Upper lobe of right lung (tissue), 1 donor: ENCODE data around the gene NBEA. TPM values are rescaled to one million over a fixed set of nuclear protein-coding genes. Genes with fewer than 3 reads are reported as not detected.
A peak's percentile ranks its signal among the peaks of the same experiment; 100 is the strongest.

Experiments used
- ATAC-seq: fragments of 200-7000 bp; cut with Tn5 transposase; one replicate; pipeline ENCODE4 v1.9.1; 2020; ENCODE audit warnings: mild to moderate bottlenecking, moderate library complexity
- DNase-seq: peaks from one replicate; pipeline ENCODE4 v3.0.0-alpha.2; 2020
- H3K27ac ChIP-seq: fragments of 200-600 bp; one replicate; pipeline ENCODE4 v1.8.0; 2022
- H3K27me3 ChIP-seq: fragments of 200-600 bp; one replicate; pipeline ENCODE4 v1.8.0; 2022; ENCODE audit warnings: mild to moderate bottlenecking
- H3K36me3 ChIP-seq: fragments of 200-600 bp; one replicate; pipeline ENCODE4 v1.8.0; 2022
- H3K4me1 ChIP-seq: fragments of 200-600 bp; one replicate; pipeline ENCODE4 v1.8.0; 2022
- H3K4me3 ChIP-seq: fragments of 200-600 bp; one replicate; pipeline ENCODE4 v1.8.0; 2022; ENCODE audit warnings: mild to moderate bottlenecking
- H3K9me3 ChIP-seq: fragments of 200-600 bp; one replicate; pipeline ENCODE4 v1.8.0; 2022
- CTCF ChIP-seq: fragments of 200-600 bp; IDR thresholded peaks from one replicate; pipeline ENCODE4 v1.8.0; 2022; ENCODE audit warnings: antibody characterized with exemption
- intact Hi-C: fragments of 100-400 bp; cut with DNase I; formaldehyde crosslinking; loops from one replicate; pipeline ENCODE4 v1.11.0; 2022
- total RNA-seq: library from RNA; stranded (reverse); fragmentation: NEBNext Ultra II Directional; extraction: Animal tissue kit (Norgen Biotek cat#: 25700); gene quantifications from one replicate; pipeline ENCODE4 v1.2.1, GENCODE V29; 2021
- donor health status: DM: no; HTN: yes; CAD: no; lungs with severe emphysema.

Gene NBEA
- total RNA-seq, 1 donor from 2014 or later, result 5.6 TPM

- no peaks in the 10 kb centered on the region for H3K4me1 ChIP-seq
- H3K9me3 ChIP-seq, result no peaks in the 10 kb centered on the region
- H3K4me3 ChIP-seq, result no peak overlapping the region
- no peak for TF ChIP-seq CTCF
- ATAC-seq (peak; percentile 27), DNase-seq (no peak)
- H3K27ac ChIP-seq, result no peak overlapping the region
- no peaks in the 10 kb centered on the region for H3K27me3 ChIP-seq
- H3K36me3 ChIP-seq, result no peaks in the 10 kb centered on the region
- intact Hi-C loops, result no loop called here
Measured at GRCh38 chr13:35144166-35144890, 202.3 kb downstream of the NBEA start.

- intact Hi-C loops, result no loop called here
- no peak for TF ChIP-seq CTCF
- Histone ChIP-seq H3K9me3 (no peaks in the 10 kb centered on the region), H3K27ac (no peak overlapping the region), H3K27me3 (no peaks in the 10 kb centered on the region), H3K4me1 (no peaks in the 10 kb centered on the region), H3K36me3 (no peaks in the 10 kb centered on the region), H3K4me3 (no peak overlapping the region)
- ATAC-seq (no peak), DNase-seq (no peak)
Measured at GRCh38 chr13:35146686-35147085, 204.6 kb downstream of the NBEA start.

- Histone ChIP-seq H3K4me3 (no peak overlapping the region), H3K4me1 (no peaks in the 10 kb centered on the region), H3K27ac (no peak overlapping the region), H3K27me3 (no peaks in the 10 kb centered on the region), H3K36me3 (no peaks in the 10 kb centered on the region), H3K9me3 (no peaks in the 10 kb centered on the region)
- intact Hi-C loops, result no loop called here
- TF ChIP-seq CTCF, result peak; percentile 67
- ATAC-seq (peak; percentile 81), DNase-seq (no peak)
Measured at GRCh38 chr13:35157143-35157755, 215.2 kb downstream of the NBEA start.

- no peak overlapping the region for H3K4me3 ChIP-seq
- no peaks in the 10 kb centered on the region for H3K27me3 ChIP-seq
- ATAC-seq (peak; percentile 35), DNase-seq (no peak)
- intact Hi-C loops, result no loop called here
- H3K9me3 ChIP-seq, result no peaks in the 10 kb centered on the region
- no peak overlapping the region for H3K27ac ChIP-seq
- TF ChIP-seq CTCF, result no peak
- H3K36me3 ChIP-seq, result no peaks in the 10 kb centered on the region
- H3K4me1 ChIP-seq, result no peaks in the 10 kb centered on the region
Measured at GRCh38 chr13:35159041-35159440, 217.0 kb downstream of the NBEA start.

GRCh38 chr13:35160896-35161295 lies 218.8 kb downstream of the NBEA start:
- H3K9me3 ChIP-seq, result no peaks in the 10 kb centered on the region
- no peak overlapping the region for H3K27ac ChIP-seq
- H3K4me3 ChIP-seq, result no peak overlapping the region
- no peaks in the 10 kb centered on the region for H3K4me1 ChIP-seq
- ATAC-seq, result no peak
- H3K36me3 ChIP-seq, result no peaks in the 10 kb centered on the region
- no peak for TF ChIP-seq CTCF
- intact Hi-C loops, result no loop called here
- DNase-seq, result no peak
- H3K27me3 ChIP-seq, result no peaks in the 10 kb centered on the region
